K562 (cell line): ENCODE measurements around the gene UNC119B. TPM values are rescaled to one million over a fixed set of nuclear protein-coding genes. Genes with fewer than 3 reads are reported as not detected.

Source experiments
- FOS ChIP-seq: IDR thresholded peaks from 3 replicates; pipeline ENCODE4 v1.6.1; 2011; ENCODE audit not compliant: insufficient read length; ENCODE audit errors: extremely low read depth
- FOXA3 ChIP-seq, 2 experiments: fragments of 450-650 bp in 1 of 2; sonication (generic) in 1 of 2; formaldehyde crosslinking; IDR thresholded peaks in 1 of 2; conservative IDR thresholded peaks in 1 of 2; 2 replicates each; pipeline versions ENCODE4 v1.4.0 to v1.8.0; 2020 to 2022; ENCODE audit warnings: mild to moderate bottlenecking in 2 of 2, missing genetic modification reagents in 1 of 2
- FOXM1 ChIP-seq, 2 experiments: fragments of 450-650 bp in 1 of 2; sonication (generic) in 1 of 2; formaldehyde crosslinking in 1 of 2; IDR thresholded peaks; 2 replicates each; pipeline versions ENCODE4 v1.6.1 to v1.9.0; 2017 to 2022; ENCODE audit warnings: low read depth in 2 of 2, mild to moderate bottlenecking in 2 of 2, missing genetic modification reagents in 1 of 2, moderate library complexity in 1 of 2
- GATA2 ChIP-seq: sonication (generic); formaldehyde crosslinking; IDR thresholded peaks from 2 replicates; pipeline ENCODE4 v1.4.0; 2020; ENCODE audit warnings: mild to moderate bottlenecking, missing genetic modification reagents
- HLTF ChIP-seq: fragments of 450-650 bp; IDR thresholded peaks from 2 replicates; pipeline ENCODE4 v1.6.1; 2016
- HNRNPK ChIP-seq: fragments of 200-400 bp; formaldehyde crosslinking; IDR thresholded peaks from one replicate; pipeline ENCODE4 v1.6.1; 2018; ENCODE audit warnings: mild to moderate bottlenecking, low read depth, low read length; ENCODE audit not compliant: poor library complexity, severe bottlenecking
- MEF2D ChIP-seq: conservative IDR thresholded peaks from 2 replicates; pipeline ENCODE4 v1.6.1; 2016; ENCODE audit warnings: low read depth, missing genetic modification characterization, missing compliant biosample characterization
- NFIC ChIP-seq: fragments of 450-650 bp; IDR thresholded peaks from 2 replicates; pipeline ENCODE4 v1.6.1; 2017; ENCODE audit warnings: mild to moderate bottlenecking, inconsistent platforms
- NR2C1 ChIP-seq, 2 experiments: fragments of 450-650 bp; IDR thresholded peaks; 2 replicates each; pipeline ENCODE4 v1.6.1; 2017; ENCODE audit warnings: mild to moderate bottlenecking in 2 of 2, antibody characterized with exemption in 1 of 2, inconsistent platforms in 1 of 2, missing compliant biosample characterization in 1 of 2, missing genetic modification characterization in 1 of 2
- POLR3A ChIP-seq: IDR thresholded peaks from 2 replicates; pipeline ENCODE4 v1.6.1; 2011; ENCODE audit warnings: borderline replicate concordance, mild to moderate bottlenecking, moderate library complexity; ENCODE audit not compliant: insufficient read length, insufficient read depth; ENCODE audit errors: extremely low read depth
- RBM14 ChIP-seq: fragments of 200-400 bp; formaldehyde crosslinking; IDR thresholded peaks from 2 replicates; pipeline ENCODE4 v1.6.1; 2018; ENCODE audit warnings: low read depth, mild to moderate bottlenecking, low read length, moderate library complexity, borderline replicate concordance; ENCODE audit not compliant: insufficient read depth
- SAP30 ChIP-seq: fragments of 200-600 bp; sonication (generic); IDR thresholded peaks from 2 replicates; pipeline ENCODE4 v1.6.1; 2012; ENCODE audit warnings: borderline replicate concordance, low read depth, mild to moderate bottlenecking, moderate library complexity, low read length, control low read depth, inconsistent platforms; ENCODE audit not compliant: insufficient read depth, poor library complexity, severe bottlenecking
- STAT5B ChIP-seq: fragments of 250-450 bp; sonication (Bioruptor Pico); IDR thresholded peaks from 2 replicates; pipeline ENCODE4 v1.8.0; 2021; ENCODE audit warnings: mild to moderate bottlenecking, inconsistent platforms
- THRAP3 ChIP-seq: fragments of 450-650 bp; IDR thresholded peaks from 2 replicates; pipeline ENCODE4 v1.6.1; 2016; ENCODE audit warnings: mild to moderate bottlenecking, inconsistent platforms, borderline replicate concordance
- XRCC4 ChIP-seq: IDR thresholded peaks from one replicate; pipeline ENCODE4 v1.6.1; 2011; ENCODE audit not compliant: insufficient read depth, insufficient read length; ENCODE audit errors: extremely low read depth
- ZBED1 ChIP-seq: IDR thresholded peaks from 2 replicates; pipeline ENCODE4 v1.6.1; 2014
- ZNF197 ChIP-seq: fragments of 200-800 bp; sonication (Bioruptor generic); IDR thresholded peaks from 2 replicates; pipeline ENCODE4 v1.6.1; 2016; ENCODE audit warnings: low read depth, missing genetic modification characterization, missing compliant biosample characterization
- ZNF644 ChIP-seq: fragments of 200-800 bp; sonication (Bioruptor generic); IDR thresholded peaks from 2 replicates; pipeline ENCODE4 v1.6.1; 2016; ENCODE audit warnings: low read depth, missing genetic modification characterization, missing compliant biosample characterization
- polyA plus RNA-seq, 8 experiments: library from polyadenylated mRNA; depleted of rRNA in 4 of 8; stranded (reverse) in 5 of 8; unstranded in 3 of 8; fragments of >200 nt; fragmentation: Nextera tagmentation in 2 of 8; fragmentation: Illumina TruSeq in 1 of 8; extraction: Ambion mirVana in 2 of 8; extraction: Trizol in 1 of 8; gene quantifications; 2 replicates each; pipeline versions ENCODE4 v1.2.1 to v1.2.3, GENCODE V29; 2011 to 2014; ENCODE audit warnings: inconsistent platforms in 1 of 8, missing spikeins in 1 of 8
- total RNA-seq, 7 experiments: library from RNA; depleted of rRNA in 6 of 7; stranded (reverse); fragments of >200 nt in 6 of 7; fragmentation: Illumina TruSeq in 2 of 7; extraction: Trizol in 2 of 7; gene quantifications; 2 replicates each; pipeline versions ENCODE4 v1.2.1 to v1.2.3, GENCODE V29; 2011 to 2021; ENCODE audit warnings: low replicate concordance in 1 of 7
- TF ChIP-seq, protein P1 (sequence below): fragments of 450-650 bp; formaldehyde crosslinking; IDR thresholded peaks from 2 replicates; pipeline ENCODE4 v1.4.0; 2020; ENCODE audit warnings: mild to moderate bottlenecking, moderate library complexity
- TF ChIP-seq, protein P2 (sequence below): fragments of 250-450 bp; sonication (Bioruptor Pico); IDR thresholded peaks from 2 replicates; pipeline ENCODE4 v1.8.0; 2021; ENCODE audit warnings: moderate library complexity, mild to moderate bottlenecking, inconsistent platforms
- TF ChIP-seq, protein P3 (sequence below): fragments of 250-450 bp; sonication (Bioruptor Pico); IDR thresholded peaks from 2 replicates; pipeline ENCODE4 v1.4.0; 2020; ENCODE audit warnings: mild to moderate bottlenecking, moderate library complexity

Gene UNC119B
- total and polyA plus RNA-seq, 9 of the 15 experiments (the other 6 are each of a cell fraction or from before 2014, with no cell fraction given): 4.0 to 34.5 (median 15.1) TPM

DNA sequence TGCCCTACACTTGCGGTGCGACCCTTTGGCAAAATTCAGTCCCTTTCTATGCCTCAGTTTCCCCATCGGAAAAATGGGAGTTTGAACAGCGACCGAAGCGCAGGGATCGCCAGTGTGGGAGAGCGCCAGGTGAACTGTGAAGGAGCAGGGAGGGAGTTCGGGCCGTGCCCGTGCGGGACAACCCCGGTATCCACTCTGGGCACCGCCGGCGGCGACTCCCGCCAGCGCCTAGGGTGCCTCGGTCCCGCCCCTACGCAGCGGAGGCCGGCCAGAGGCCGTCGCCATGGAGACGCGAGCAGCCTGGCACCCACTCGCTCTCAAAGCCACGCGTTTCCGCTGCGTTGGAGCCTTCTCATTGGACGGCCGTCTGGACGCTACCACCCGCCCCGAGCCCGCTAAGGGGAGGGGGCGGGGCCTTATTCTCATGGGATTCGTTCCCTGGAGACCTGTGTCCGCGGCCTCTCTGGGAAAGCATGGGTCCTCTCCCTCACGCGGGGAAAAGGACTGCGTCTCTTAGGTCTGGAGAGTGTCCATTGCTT, 24.0 kb upstream of the UNC119B start (continued):
- TF ChIP-seq MEF2D (tag) (no peak), FOXM1 (IDR thresholded peaks at IDR 0.05; ENCODE audit: low read depth) (no peak), FOXM1 (CRISPR knock-in tag; IDR thresholded peaks at IDR 0.05; ENCODE audit: low read depth) (no peak), POLR3A (no peak), NR2C1 (IDR thresholded peaks at IDR 0.05) (no peak), NR2C1 (tag; IDR thresholded peaks at IDR 0.05) (no peak), HNRNPK (no peak), HLTF (no peak), ZNF197 (CRISPR knock-in tag) (no peak), ZNF644 (no peak), RBM14 (no peak), THRAP3 (no peak), ZBED1 (no peak), GATA2 (CRISPR knock-in tag) (no peak), STAT5B (CRISPR knock-in tag) (no peak), XRCC4 (no peak), NFIC (peak; percentile 24), FOS (peak; percentile 62), SAP30 (no peak), FOXA3 (CRISPR knock-in tag; conservative IDR thresholded peaks at IDR 0.05 in 1 of 2, IDR thresholded peaks at IDR 0.05 in 1 of 2) (no peak)
- TF ChIP-seq, protein P1, sequence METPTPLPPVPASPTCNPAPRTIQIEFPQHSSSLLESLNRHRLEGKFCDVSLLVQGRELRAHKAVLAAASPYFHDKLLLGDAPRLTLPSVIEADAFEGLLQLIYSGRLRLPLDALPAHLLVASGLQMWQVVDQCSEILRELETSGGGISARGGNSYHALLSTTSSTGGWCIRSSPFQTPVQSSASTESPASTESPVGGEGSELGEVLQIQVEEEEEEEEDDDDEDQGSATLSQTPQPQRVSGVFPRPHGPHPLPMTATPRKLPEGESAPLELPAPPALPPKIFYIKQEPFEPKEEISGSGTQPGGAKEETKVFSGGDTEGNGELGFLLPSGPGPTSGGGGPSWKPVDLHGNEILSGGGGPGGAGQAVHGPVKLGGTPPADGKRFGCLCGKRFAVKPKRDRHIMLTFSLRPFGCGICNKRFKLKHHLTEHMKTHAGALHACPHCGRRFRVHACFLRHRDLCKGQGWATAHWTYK (CRISPR knock-in tag): 0 out of 2 replicates have a peak, but pooled peaks have one; percentile 43
- TF ChIP-seq, protein P2, sequence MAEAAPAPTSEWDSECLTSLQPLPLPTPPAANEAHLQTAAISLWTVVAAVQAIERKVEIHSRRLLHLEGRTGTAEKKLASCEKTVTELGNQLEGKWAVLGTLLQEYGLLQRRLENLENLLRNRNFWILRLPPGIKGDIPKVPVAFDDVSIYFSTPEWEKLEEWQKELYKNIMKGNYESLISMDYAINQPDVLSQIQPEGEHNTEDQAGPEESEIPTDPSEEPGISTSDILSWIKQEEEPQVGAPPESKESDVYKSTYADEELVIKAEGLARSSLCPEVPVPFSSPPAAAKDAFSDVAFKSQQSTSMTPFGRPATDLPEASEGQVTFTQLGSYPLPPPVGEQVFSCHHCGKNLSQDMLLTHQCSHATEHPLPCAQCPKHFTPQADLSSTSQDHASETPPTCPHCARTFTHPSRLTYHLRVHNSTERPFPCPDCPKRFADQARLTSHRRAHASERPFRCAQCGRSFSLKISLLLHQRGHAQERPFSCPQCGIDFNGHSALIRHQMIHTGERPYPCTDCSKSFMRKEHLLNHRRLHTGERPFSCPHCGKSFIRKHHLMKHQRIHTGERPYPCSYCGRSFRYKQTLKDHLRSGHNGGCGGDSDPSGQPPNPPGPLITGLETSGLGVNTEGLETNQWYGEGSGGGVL (CRISPR knock-in tag): no peak
- TF ChIP-seq, protein P3, sequence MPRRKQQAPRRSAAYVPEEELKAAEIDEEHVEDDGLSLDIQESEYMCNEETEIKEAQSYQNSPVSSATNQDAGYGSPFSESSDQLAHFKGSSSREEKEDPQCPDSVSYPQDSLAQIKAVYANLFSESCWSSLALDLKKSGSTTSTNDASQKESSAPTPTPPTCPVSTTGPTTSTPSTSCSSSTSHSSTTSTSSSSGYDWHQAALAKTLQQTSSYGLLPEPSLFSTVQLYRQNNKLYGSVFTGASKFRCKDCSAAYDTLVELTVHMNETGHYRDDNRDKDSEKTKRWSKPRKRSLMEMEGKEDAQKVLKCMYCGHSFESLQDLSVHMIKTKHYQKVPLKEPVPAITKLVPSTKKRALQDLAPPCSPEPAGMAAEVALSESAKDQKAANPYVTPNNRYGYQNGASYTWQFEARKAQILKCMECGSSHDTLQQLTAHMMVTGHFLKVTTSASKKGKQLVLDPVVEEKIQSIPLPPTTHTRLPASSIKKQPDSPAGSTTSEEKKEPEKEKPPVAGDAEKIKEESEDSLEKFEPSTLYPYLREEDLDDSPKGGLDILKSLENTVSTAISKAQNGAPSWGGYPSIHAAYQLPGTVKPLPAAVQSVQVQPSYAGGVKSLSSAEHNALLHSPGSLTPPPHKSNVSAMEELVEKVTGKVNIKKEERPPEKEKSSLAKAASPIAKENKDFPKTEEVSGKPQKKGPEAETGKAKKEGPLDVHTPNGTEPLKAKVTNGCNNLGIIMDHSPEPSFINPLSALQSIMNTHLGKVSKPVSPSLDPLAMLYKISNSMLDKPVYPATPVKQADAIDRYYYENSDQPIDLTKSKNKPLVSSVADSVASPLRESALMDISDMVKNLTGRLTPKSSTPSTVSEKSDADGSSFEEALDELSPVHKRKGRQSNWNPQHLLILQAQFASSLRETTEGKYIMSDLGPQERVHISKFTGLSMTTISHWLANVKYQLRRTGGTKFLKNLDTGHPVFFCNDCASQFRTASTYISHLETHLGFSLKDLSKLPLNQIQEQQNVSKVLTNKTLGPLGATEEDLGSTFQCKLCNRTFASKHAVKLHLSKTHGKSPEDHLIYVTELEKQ: no peak
